Measurements from ENCODE around the gene KRT12.

The KRT12 gene

DNA sequence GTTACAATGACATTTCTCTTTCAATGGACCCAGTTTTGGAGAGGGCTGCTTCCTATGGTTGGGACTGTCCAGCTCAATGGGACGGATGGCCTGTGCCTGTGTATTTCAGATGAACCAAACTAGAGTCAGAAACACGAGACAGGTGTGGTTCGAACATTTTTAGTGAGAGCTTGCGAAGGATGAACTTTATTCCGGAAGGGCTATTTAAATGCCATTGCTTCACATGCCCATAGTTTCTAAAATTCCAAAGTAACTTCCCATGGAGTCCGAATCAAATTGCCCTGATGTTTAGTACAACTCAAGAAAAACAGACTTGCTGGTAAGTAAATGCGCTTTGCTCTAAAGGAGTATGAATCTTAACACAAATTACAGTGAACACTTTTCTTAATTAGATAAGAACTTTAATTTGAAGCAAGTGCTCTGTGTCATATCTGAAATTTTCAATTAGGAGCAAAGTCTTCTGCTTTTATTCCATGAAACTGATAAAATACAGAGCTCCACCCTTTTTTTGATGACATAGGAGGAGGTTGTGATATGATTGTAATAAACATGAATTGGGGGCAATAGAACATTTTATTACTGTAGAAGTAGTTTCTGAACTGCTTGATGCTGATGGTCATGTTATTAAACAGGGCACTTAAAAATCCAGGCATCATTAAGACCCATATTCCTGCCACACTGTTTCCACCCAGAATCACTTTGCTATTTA is 16.8 kb upstream of the KRT12 start:
- no peak for DNase-seq

DNA sequence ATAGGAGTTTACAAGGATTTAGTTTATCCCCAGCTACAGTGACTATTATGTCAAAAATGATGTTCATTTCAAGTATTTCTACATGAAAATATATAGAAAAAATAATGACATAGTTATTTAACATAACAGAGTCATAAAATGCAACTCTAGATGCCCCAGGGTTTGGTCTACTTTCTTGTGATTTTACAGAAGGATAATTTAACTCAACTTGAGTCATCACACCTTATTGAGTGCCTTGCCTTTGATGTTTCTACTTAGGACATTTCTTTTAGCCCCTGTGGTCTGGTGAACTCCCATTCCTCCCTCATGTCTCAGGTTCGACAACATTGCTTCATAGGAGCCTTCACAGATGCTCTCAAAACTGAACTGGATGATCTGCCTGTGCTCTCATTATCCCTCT is 16.0 kb upstream of the KRT12 start:
- DNase-seq, result no peak

DNA sequence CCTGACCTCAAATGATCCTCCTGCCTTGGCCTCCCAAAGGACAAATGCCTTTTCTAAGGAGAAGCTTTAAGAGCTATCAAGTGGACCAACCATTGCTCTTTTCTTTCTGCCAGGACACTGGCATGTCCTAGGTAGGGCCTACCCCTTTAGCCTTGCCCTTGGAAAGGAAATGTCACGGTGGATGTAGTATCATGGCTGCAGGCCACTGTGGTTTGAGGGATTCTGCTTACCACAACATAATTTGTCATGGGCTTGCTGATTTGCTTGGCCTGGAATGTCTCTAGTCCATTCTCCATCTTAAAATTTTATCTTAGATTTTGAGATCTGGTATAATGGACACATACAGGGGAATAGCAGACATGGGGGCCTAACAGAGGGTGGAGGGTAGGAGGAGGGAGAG is 12.0 kb upstream of the KRT12 start:
- DNase-seq, result no peak

DNA sequence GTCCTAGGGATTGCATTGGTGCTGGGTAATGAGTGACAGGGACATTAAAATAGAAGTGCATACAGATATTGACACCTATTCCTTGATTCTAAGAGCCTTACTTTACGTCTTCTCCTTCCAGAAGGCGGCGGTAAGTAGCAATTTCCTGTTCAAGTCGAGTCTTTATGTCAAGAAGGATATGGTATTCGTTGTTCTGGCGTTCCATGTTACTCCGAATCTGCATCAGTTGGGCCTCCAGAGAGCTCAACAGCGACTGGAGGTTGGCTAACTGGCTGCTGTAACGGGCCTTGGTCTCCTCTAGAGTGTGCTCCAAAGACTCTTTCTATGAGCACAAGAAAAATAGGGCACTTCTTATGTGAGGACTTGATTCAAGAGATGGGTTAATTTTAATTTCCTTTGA is 11.0 kb upstream of the KRT12 start:
- DNase-seq, result no peak

DNA sequence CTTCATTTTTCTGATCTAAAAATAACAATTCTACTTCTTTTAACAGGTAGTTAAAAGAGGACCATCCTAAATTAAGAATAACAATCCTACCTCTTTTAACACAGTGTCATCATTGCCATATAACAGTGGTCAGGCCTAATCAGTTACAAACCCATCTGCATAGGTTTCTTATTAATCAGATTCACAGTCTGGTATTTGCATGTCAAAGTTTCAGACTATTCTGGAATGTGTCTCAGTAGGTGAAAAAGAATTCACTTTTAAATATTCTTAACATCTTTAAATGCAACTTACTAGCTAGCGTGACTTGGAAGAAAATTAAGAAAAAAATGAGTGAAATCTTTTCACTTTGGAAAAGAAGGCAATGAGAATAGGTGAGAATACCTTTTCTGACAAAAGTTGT is 6.8 kb upstream of the KRT12 start:
- DNase-seq, result no peak

DNA sequence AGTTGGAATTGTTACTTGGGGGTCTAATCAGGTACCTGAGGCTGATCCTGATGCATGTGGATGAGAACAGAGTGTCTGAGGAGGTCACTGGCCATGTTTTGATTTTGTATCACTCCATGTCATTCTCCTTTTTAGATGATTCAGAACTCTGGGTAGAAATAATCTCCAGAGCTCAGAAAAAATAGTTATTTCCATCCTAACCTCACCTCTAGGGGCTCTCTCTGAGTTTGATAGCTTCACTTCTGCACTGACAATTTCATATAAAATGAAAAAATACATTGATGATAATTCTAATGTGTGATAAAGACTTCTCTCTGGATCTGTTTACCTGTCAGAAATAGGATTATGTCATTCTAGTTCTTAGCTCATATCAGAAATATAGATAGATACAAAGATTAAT is 6.2 kb upstream of the KRT12 start:
- DNase-seq, result no peak

DNA sequence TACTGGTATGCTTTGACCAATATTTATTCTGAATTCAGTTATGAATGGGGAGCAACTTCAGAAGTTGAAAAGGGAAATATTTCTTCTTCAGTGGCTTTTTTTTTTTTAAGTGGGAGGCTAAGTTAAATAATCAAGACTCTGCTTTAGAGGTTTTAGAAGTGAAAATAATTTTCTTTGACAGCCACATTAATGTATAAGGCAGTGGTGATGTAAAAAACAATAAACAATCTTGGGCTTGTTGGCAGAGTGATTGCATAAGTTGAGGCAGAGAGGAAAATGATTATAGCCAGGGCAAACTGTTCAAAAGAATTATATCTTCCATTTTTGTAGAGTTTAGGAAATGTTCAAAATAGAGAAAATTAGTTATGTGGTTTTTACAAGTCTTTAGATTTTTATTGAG is 5.4 kb upstream of the KRT12 start:
- DNase-seq, result no peak

DNA sequence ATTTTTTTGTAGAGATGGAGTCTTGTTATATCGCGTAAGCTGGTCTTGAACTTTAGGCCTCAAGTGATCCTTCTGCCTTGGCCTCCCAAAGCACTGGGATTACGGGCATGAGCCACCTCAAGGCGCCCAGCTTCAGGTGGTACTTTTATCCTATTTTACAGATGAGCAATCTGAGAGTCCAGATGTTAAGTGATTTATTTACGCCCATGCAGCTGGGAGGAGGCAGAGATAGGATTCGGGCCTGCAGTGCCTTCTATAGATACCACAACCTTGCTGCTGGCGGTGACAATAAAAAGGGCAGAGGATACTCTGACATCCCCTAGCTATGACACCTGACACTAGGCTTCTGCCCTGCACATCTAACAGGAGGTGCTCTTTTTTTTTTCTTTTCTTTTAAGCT is 4.3 kb upstream of the KRT12 start:
- DNase-seq, result no peak

DNA sequence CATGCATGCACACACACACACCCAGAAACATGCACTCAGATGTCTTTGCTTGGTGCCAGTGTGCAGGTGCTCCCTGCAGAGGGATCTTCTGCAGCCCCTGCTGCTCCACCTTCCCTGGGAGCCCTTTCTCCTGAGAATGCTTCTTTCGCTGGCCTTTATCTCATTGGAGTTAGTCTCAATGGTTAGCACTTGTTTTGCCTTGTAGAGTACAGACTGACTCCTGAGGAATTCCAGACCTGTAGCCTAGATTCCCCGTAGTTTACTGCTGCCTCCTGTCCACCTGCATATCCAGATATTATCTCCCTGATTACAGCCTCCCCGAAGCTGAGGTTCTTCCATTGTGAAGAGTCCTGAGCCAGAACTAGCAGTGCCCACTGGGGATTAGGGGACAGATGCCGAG is 3.1 kb upstream of the KRT12 start:
- DNase-seq, result no peak

DNA sequence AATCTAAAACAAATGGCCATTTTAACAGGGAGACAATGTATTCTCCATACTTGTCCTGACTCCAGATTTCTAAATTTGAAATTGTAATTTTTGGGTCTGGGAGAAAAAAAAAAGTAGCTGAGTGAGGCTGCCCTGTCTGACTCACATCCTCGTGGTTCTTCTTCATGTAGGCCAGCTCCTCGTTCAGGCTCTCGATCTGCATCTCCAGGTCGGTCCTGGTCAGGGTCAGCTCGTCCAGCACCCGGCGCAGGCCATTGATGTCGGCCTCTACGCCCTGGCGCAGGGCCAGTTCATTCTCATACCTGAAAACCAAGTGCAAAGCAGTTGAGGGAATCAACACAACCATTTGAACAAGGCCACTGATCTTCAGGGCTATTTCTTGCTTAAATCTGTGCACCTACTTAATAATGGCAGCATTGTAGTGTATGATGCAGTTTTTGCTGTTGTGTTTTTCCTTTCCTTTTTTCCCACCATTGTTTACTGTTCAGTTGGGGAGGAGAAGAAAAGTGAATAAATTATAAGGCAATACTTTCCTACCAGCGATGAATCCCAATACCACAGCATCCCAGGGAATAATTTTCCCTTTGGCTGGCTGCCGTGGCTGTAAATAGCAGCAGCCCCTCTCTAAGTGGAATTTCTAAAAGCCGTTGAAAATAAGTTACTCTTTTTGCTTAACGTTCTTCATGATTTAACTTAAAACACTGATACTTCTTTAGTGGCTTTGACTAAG is 2.2 kb downstream of the KRT12 start:
- no peak for DNase-seq

DNA sequence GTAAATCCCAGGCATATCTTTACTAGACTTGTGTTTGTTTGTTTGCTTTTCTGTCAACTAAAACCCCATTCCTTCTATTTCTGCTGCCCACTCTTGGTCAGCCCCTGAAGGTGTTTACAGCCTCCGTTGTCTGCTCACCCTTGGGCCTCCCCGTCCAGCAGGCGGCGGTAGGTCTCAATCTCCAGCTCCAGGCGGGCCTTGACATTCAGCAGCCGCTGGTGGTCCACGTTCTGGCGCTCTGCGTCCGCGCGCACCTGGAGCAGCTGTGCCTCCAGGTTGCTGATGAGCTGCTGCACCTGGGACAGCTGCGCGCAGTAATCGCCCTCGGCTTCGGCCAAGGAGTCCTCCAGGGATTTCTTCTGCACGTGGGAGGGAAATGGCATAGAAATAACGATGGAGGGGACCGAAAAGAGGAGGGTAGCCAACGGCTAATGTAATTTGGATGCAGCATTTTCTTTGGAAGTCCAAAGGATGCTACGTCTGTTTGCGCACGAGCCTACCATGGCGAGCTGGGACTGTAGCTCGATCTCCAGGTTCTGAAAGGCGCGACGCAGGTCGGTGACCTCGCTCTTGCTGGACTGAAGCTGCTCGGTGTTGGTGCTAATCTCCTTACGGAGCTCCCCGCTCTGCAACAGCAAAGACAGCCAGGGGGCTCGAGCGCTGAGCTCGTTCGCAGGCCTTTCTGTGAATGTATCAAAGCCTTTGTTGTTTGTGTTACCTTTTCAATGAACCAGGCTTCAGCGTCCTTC is 3.9 kb downstream of the KRT12 start:
- DNase-seq, result no peak

DNA sequence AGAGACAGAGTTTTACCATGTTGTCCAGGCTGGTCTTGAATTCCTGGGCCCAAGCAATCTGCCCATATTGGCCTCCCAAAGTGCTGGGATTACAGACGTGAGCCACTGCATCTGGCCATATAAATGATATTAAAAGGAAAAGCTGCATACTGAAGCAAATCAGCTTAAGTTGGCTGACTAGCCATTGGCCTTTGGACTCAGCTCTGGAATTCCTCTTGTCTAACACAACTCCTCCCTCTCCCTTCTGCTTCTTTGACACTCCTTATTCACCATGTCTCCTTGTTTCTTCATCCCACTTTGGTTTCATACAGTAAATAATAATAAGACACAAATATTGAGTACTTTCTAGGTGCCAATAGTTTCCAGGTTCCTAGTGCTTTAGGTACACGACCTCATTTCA is 7.5 kb downstream of the KRT12 start:
- DNase-seq, result no peak

DNA sequence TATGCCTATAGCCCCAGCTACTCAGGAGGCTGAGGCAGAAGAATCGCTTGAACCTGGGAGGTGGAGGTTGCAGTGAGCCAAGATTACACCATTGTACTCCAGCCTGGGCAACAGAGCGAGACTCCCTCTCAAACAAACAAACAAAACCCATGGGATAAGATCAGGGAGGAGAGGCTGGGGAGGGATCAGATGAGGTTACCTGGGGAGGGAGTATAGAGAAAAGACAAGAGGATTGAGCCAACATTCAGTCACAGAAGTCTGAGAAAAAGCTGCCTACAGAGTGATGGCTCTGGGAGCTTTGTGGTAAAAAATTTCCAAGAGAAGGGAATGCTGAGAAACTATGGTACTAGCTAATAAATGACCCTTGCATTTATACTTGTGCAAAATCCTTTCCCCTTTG is 8.4 kb downstream of the KRT12 start:
- DNase-seq, result peak; percentile 38

DNA sequence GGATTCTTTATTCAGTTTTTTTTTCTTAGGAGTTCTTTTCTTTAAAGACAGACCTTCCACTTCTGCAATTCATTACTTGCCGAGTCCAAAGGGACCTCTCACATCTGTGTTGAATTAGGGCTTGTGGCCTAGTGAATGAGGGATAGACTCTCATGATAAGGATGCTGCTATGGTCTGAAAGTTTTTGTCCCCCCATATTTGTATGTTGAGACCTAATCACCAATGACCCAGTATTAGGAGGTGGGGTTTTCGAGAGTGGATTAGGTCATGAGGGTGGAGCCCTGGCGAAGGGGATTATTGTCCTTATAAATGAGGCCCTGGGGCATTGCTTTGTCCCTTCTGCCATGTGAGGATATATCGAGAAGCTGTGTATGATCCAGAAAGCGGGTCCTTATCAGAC is 9.5 kb downstream of the KRT12 start:
- DNase-seq, result no peak

DNA sequence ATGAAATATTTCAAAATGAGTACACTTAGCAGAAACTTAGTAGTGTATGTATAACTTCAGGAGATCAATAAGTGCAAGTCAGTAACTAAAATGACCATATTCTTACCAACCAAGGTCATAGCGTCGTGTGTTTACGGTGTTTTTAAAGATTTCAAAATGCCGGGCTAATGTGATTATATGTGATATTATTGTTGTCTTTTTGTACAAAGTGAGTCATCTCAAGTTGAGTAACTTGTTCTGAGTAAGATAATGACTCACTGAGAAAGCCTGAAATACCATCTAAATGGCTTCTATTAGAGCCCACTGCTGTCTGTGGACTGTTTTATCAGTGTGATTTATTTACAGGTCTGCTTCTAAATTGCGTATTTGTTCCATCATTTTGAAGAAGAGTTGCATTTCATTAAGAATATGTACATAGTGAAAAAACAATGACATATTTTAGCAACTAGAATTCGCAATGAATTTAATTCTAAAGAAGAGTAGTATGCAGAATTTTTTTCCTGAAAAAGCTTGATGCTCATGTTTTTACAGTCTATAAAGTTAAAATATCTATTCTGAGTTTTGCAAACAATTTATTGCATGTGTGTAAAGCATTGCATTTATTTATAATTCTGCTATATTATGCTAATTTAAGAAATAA is 12.7 kb downstream of the KRT12 start:
- no peak for DNase-seq

DNA sequence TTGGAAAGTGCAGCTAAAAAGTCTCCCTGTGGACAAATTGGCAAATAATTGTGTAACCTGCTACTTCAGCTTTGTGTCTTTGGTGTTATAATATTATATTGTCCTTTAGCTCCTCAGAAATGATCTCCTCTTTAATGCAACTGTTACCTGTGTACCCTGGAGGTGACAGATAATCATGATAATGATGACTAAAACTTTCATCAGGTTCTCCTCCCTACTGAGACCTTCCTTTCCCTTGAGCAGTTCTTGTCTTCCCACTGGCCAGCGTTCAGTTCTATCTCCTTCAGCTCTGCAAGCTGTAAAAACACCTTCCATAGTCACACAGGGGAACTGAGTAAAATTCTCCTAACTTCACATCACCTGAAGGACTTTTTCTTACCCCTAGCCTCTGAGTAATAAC is 14.7 kb downstream of the KRT12 start:
- no peak for DNase-seq

DNA sequence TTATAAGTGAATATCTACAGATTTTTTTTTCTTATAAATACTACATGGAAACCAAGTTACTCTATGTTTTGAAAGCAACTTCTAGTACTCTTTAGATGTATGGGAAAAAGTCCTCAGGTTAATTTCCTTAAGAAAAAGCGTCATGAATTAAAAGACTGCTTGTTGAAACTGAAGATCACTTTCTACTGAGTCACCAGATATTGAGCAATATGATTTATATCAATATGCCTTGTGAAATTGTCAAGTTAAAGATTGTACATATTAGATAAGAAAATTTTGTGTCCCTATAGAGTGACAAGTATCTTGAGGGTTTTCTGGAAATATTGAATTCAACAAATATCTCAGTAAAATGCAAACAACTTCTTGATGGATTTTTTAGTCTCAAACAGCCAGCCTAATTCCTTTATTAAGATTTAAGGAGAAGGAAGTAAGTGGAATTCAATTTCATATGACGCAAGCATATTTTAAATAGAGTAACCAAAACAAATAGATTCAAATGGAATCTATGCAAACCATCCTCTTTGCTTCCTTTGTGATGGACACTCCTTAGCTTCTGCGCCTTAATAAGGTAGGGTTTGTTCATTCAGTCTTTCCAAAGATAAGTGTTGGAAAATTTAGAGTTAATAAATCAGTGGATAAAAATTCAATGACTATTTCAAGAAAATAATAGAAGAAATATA is 16.6 kb downstream of the KRT12 start:
- no peak for DNase-seq

DNA sequence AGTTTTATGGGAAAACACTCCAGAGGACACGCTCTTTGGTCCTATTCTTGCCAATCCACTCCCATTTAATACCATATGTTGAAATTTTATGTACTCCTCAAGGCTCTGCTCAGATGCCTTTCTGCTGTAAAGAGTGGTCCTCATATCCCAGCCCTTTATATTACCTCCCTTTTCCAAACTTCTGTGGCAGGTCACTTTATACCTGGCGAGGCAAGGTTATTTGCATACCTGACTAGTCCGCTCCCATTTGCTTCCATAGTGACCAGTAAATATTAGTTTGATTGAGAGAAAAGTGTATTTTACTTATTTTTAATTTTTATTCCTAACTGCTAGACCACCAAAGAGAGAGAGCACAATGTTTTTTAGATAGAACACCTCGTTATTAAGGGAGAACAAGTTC is 17.3 kb downstream of the KRT12 start:
- DNase-seq, result no peak

DNA sequence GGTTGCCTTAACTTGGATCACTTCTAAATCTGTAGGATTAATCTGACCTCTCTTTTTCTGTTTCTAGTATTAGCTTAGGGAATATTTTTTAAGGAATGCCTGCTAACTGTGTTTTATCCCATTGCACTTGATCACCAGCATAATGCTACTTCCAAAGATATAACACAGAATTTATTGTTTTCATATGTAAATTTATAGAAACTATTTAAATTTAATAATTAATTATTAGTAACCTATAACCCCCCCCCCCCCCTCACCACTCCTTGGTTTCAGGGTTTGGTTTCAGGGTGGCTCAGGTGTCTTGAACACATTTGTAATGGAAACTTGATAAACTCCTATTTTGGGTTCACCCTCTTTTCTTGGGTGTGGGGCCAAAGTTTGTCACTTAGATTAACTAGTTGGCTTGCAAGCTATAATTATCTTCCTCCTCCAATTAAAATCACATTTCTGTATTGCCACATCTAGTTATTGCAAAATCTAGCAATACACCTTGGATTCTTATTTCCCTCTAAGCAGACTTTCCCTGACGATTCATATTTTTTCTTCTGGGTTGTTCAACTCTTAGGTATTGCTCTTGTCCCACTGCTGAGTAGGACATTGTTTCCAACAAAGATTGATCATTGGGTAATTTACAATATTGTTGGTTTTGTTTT is 18.3 kb downstream of the KRT12 start:
- no peak for DNase-seq

DNA sequence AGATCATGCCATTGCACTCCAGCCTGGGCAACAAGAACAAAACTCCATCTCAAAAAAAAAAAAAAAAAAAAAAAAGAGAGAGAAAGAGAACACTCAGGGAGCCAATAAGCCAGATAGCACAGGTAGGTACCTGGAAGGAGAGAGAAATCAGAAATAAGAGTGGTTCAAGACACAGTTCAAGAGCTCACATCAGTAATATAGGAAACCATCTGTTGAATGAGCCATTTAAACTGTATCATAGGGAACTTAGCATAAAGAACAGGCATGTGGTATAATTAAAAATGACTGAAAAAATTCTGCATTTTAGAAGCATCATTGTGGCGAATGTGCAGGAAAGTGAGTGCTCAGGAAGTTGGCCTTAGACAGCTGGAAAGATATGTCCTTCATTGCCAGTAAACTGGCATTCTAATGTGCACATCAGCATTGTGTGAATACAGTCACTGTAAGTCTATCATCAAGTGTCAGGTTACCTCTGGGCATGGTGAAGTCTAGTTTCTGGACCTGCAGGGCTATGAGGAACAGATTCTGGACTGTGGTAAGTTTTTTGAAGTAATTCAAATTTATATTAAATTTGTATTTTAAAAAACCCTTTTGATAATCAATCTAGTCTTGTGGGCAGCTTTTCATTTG is 20.4 kb downstream of the KRT12 start:
- no peak for DNase-seq

DNA sequence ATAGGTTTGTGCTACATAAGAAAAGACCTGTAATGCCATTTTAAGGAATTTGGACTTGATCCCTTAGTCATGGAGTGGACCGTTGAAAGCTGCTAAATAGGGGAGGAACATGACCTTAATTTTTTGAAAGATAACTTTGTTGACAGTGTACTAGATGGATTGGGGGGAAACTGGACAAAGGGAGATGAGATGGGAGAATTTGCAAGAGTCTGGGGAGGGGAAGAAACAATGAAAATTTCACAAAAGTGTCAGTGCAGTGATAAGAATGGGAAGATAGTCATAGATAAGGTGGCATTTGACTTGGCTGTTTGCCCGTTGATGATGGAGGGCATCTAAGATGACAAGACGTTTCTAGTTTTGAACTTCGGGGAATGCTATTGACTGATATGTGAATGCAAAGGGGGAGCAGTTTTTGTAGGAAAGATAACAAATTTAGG is 22.3 kb downstream of the KRT12 start:
- DNase-seq, result no peak

DNA sequence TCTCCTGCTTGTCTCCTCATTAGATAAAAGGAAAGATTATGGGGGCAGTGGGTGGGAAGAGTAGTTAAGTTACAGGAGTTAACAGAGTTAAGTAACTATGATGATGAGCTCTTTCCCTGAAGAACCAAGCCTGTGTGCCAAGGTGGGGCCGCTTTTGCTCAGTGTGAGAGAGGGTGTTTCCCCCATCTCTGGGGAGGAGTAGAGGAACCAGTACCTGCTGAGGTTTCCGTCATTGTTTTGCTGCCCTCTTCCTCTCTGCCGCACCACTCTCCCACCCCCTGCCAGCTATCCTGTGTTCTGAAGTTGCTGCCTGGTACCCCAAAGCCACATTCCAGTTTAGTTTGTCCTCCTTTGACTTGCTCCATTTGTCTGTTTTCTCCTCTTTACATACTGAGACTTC is 23.8 kb downstream of the KRT12 start:
- no peak for DNase-seq
